SU-DHL-6 (cell line): ENCODE results near the gene TMEM143.

Experiments
- CTCF ChIP-seq: fragments of 200-600 bp; sonication (generic); IDR thresholded peaks from one replicate; pipeline ENCODE4 v1.5.1; 2017; ENCODE audit warnings: antibody characterized with exemption, mild to moderate bottlenecking, low read length, moderate library complexity; ENCODE audit not compliant: insufficient read depth, poor library complexity, severe bottlenecking
- EZH2phosphoT487 ChIP-seq: fragments of 200-600 bp; sonication (generic), shearing (Covaris generic); conservative IDR thresholded peaks from 2 replicates; pipeline ENCODE4 v1.6.1; 2018; ENCODE audit warnings: mild to moderate bottlenecking, antibody characterized with exemption, low read length, moderate library complexity, mixed read lengths

GRCh38 chr19:48341515-48342413 is 22.0 kb downstream of the TMEM143 start:
- TF ChIP-seq CTCF (no peak), EZH2phosphoT487 (no peak)
